Smooth muscle cell (in vitro differentiated cells): Measurements from ENCODE around the gene MYOCOS. TPM values are rescaled to one million over a fixed set of nuclear protein-coding genes. Genes with fewer than 3 reads are reported as not detected.

Experiments
- DNase-seq: peaks from one replicate; lab custom pipeline; 2025; ENCODE audit not compliant: unreplicated experiment; lab: John Stamatoyannopoulos, UW
- H2AFZ ChIP-seq: fragments of 200-600 bp; sonication (generic); 2 replicates; pipeline ENCODE4 v1.6.0; 2016; ENCODE audit warnings: antibody characterized with exemption, low read depth, mild to moderate bottlenecking
- H3F3A ChIP-seq: fragments of 200-600 bp; sonication (generic); 2 replicates; pipeline ENCODE4 v1.6.0; 2017; ENCODE audit warnings: antibody characterized with exemption, low read depth
- H3K27ac ChIP-seq: fragments of 200-600 bp; sonication (generic); 2 replicates; pipeline ENCODE4 v1.5.1; 2016; ENCODE audit warnings: low read depth, mild to moderate bottlenecking
- H3K27me3 ChIP-seq: fragments of 200-600 bp; sonication (generic); 2 replicates; pipeline ENCODE4 v1.6.1; 2016; ENCODE audit warnings: low read depth, mild to moderate bottlenecking
- H3K36me3 ChIP-seq: fragments of 200-600 bp; sonication (generic); 2 replicates; pipeline ENCODE4 v1.5.1; 2016; ENCODE audit warnings: low read depth
- H3K4me1 ChIP-seq: fragments of 200-600 bp; sonication (generic); 2 replicates; pipeline ENCODE4 v1.5.1; 2016; ENCODE audit warnings: low read depth
- H3K4me2 ChIP-seq: fragments of 200-600 bp; sonication (generic); 2 replicates; pipeline ENCODE4 v1.6.0; 2016; ENCODE audit warnings: mild to moderate bottlenecking
- H3K4me3 ChIP-seq: fragments of 200-600 bp; sonication (generic); 2 replicates; pipeline ENCODE4 v1.5.1; 2016; ENCODE audit warnings: mild to moderate bottlenecking
- H3K79me2 ChIP-seq: fragments of 200-600 bp; sonication (generic); 2 replicates; pipeline ENCODE4 v1.6.0; 2016; ENCODE audit warnings: low read depth, mild to moderate bottlenecking
- H3K9ac ChIP-seq: fragments of 200-600 bp; sonication (generic); 2 replicates; pipeline ENCODE4 v1.6.0; 2016; ENCODE audit warnings: low read depth
- H3K9me3 ChIP-seq: fragments of 200-600 bp; sonication (generic); replicated peaks from 2 replicates; pipeline ENCODE4 v1.5.1; 2016; ENCODE audit warnings: low read depth
- H4K20me1 ChIP-seq: fragments of 200-600 bp; sonication (generic); 2 replicates; pipeline ENCODE4 v1.6.0; 2016; ENCODE audit warnings: low read depth
- WGBS: methylation state at CpG from one replicate; pipeline ENCODE4 v1.1.7; 2016; ENCODE audit warnings: low lambda C conversion rate; 5-methylcytosine and 5-hydroxymethylcytosine counted together
- polyA plus RNA-seq: library from polyadenylated mRNA; unstranded; fragments of >200 nt; fragmentation: Nextera tagmentation; extraction: Ambion mirVana; gene quantifications from 2 replicates; pipeline ENCODE4 v1.2.1, GENCODE V29; 2016
- total RNA-seq: library from RNA; depleted of rRNA; stranded (reverse); fragments of >200 nt; gene quantifications from 2 replicates; pipeline ENCODE4 v1.2.3, GENCODE V29; 2014
- TF ChIP-seq, protein P1 (sequence below): fragments of 200-600 bp; sonication (generic); IDR thresholded peaks from 2 replicates; pipeline ENCODE4 v1.5.1; 2017; ENCODE audit warnings: borderline replicate concordance, mild to moderate bottlenecking, antibody characterized with exemption; ENCODE audit not compliant: insufficient read depth, poor library complexity, severe bottlenecking

Gene MYOCOS, protein sequence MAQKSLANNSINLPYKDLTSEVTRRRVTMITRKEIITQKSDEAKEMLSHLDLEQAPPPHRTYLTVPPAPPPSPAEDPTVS
- not detected in 2 replicates for total RNA-seq
- not detected in 2 replicates for polyA plus RNA-seq

DNA sequence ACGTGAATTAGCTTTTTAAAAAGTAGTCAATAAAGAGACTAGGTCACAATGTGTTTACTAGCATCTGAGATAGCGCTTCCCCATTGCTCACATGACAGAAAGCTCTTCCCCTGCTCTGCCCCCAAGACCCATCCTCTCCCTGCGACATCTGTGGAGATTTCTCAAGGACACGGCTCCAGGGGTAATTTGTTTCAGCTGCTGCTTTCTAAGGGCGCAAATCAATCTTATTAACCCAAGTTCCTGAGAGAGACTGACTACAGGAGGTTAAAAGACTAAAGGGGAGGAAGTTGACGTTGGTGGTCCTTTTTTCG, at the start of gene MYOCOS:
TSS of gene MYOCOS (plus strand) at position 92 of the 311 bp plus-strand sequence. CDS start 1,641 bp downstream, outside the sequence.
- Histone ChIP-seq H4K20me1 (no peaks in the 10 kb centered on the region), H3K9ac (no peak within 1 kb of the TSS), H3F3A (no peaks in the 10 kb centered on the region), H3K27me3 (no peaks in the 10 kb centered on the region), H3K79me2 (no peaks in the 10 kb centered on the region), H3K36me3 (no peaks in the 10 kb centered on the region), H2AFZ (no peak within 1 kb of the TSS), H3K9me3 (no peaks in the 10 kb centered on the region), H3K4me1 (no peaks in the 10 kb centered on the region), H3K4me2 (no peak within 1 kb of the TSS), H3K27ac (no peak within 1 kb of the TSS), H3K4me3 (no peak within 1 kb of the TSS)
- TF ChIP-seq, protein P1, sequence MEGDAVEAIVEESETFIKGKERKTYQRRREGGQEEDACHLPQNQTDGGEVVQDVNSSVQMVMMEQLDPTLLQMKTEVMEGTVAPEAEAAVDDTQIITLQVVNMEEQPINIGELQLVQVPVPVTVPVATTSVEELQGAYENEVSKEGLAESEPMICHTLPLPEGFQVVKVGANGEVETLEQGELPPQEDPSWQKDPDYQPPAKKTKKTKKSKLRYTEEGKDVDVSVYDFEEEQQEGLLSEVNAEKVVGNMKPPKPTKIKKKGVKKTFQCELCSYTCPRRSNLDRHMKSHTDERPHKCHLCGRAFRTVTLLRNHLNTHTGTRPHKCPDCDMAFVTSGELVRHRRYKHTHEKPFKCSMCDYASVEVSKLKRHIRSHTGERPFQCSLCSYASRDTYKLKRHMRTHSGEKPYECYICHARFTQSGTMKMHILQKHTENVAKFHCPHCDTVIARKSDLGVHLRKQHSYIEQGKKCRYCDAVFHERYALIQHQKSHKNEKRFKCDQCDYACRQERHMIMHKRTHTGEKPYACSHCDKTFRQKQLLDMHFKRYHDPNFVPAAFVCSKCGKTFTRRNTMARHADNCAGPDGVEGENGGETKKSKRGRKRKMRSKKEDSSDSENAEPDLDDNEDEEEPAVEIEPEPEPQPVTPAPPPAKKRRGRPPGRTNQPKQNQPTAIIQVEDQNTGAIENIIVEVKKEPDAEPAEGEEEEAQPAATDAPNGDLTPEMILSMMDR: no peak
- WGBS: 85% methylated on average over 7 of the region's 7 CpGs
- DNase-seq: no peak

DNA sequence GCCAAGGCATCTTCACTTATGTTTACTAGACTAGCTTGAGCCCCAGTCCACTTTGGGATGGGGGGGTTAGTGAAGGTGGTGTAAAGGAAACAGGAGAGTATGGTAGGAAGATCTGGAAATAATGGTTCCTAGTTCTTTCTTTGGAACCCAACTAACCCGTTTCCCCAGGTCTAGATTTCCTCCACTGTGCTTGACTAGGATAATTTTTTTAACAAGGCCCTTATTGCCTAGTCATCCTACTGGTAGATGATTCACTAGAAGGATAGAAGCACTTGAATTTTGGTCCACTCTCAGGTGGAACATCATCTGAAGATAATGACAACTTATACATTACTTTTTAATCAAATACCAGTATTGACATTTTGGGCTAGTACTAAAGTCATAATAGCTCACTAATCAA, 45.9 kb upstream of the MYOCOS start:
- TF ChIP-seq, protein P1: no peak
- H3K36me3 ChIP-seq: peaks cover 56% of the 10 kb centered on the region
- WGBS: 83% methylated on average over 1 of the region's 1 CpG

DNA sequence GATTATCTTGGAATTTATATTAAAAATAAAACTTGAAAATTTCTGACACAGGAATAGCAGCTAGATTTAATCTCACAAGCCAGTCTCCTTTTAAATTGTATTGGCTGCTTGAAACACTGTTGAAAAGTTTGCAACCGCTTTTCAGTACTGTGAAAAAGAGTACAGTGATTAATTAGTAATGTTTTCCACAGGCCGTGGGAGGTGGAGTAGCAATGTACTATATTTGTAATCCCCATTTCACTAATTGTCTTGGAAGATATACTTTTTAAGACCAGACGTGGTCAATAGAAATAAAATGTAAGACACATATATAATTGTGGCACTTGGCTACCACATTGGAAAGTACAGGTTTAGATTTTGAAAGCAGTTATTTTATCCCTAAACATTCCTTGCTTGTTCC, 40.8 kb upstream of the MYOCOS start:
- no peak overlapping the region for H3K9ac ChIP-seq
- TF ChIP-seq, protein P1: no peak
- 74% methylated on average over 3 of the region's 3 CpGs for WGBS
- no peak overlapping the region for H2AFZ ChIP-seq
- no peak for DNase-seq
- no peaks in the 10 kb centered on the region for H3K9me3 ChIP-seq
- peaks cover 4% of the 10 kb centered on the region for H3K79me2 ChIP-seq
- no peak overlapping the region for H3K4me2 ChIP-seq
- no peaks in the 10 kb centered on the region for H3K4me1 ChIP-seq
- no peak overlapping the region for H3K4me3 ChIP-seq
- no peak overlapping the region for H3K27ac ChIP-seq
- peaks cover 48% of the 10 kb centered on the region for H3K36me3 ChIP-seq
- H4K20me1 ChIP-seq: peaks cover 10% of the 10 kb centered on the region
- H3K27me3 ChIP-seq: no peaks in the 10 kb centered on the region
- no peaks in the 10 kb centered on the region for H3F3A ChIP-seq

More for the DNA sequence above, 45.9 kb upstream of the MYOCOS start:
- peaks cover 14% of the 10 kb centered on the region for H4K20me1 ChIP-seq
- H3K9ac ChIP-seq: no peak overlapping the region
- no peaks in the 10 kb centered on the region for H3F3A ChIP-seq
- H3K27ac ChIP-seq: peak overlapping the region; percentile 27
- no peak overlapping the region for H3K4me3 ChIP-seq
- no peaks in the 10 kb centered on the region for H3K27me3 ChIP-seq
- no peak for DNase-seq
- H3K79me2 ChIP-seq: peaks cover 4% of the 10 kb centered on the region
- no peak overlapping the region for H2AFZ ChIP-seq
- H3K9me3 ChIP-seq: no peaks in the 10 kb centered on the region
- no peaks in the 10 kb centered on the region for H3K4me1 ChIP-seq
- no peak overlapping the region for H3K4me2 ChIP-seq

DNA sequence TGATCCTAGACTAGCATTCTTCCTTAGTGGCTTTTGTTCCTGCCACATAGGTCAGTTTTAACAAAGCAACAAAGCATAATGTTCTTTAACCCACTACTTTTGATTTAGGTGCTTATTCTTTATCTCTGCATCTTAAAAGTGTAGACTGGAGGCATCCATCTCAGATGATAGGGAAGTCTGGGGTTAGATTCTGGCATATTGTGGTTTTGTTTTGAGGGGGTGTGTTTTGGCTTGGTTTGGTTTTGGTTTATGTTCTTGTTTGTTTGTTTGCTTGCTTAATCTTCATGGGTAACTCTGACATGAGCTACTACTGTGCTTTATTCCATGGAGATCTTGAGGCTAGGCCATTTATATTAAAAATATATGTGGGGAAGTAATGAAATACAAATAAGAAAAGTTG, 40.3 kb upstream of the MYOCOS start:
- no peak overlapping the region for H2AFZ ChIP-seq
- H3K4me3 ChIP-seq: no peak overlapping the region
- H3K36me3 ChIP-seq: peaks cover 48% of the 10 kb centered on the region
- H3K9me3 ChIP-seq: no peaks in the 10 kb centered on the region
- no peak overlapping the region for H3K9ac ChIP-seq
- DNase-seq: no peak
- no peaks in the 10 kb centered on the region for H3F3A ChIP-seq
- TF ChIP-seq, protein P1: no peak
- H3K27me3 ChIP-seq: no peaks in the 10 kb centered on the region
- peaks cover 4% of the 10 kb centered on the region for H3K79me2 ChIP-seq
- no peak overlapping the region for H3K4me2 ChIP-seq
- H3K27ac ChIP-seq: no peak overlapping the region
- peaks cover 7% of the 10 kb centered on the region for H4K20me1 ChIP-seq
- H3K4me1 ChIP-seq: no peaks in the 10 kb centered on the region
